Stimulated activated CD8-positive, alpha-beta memory T cell treated with anti-CD3 and anti-CD28 coated beads, Interleukin-12 subunit alpha, Interleukin-12 subunit beta, amount 100 ng/mL, for 24 hours (primary cell): ENCODE measurements around the gene RNLS.

Experiments
- DNase-seq: peaks from one replicate; pipeline ENCODE4 v3.0.0-alpha.2; 2020; ENCODE audit errors: extremely low read depth

Gene RNLS

DNA sequence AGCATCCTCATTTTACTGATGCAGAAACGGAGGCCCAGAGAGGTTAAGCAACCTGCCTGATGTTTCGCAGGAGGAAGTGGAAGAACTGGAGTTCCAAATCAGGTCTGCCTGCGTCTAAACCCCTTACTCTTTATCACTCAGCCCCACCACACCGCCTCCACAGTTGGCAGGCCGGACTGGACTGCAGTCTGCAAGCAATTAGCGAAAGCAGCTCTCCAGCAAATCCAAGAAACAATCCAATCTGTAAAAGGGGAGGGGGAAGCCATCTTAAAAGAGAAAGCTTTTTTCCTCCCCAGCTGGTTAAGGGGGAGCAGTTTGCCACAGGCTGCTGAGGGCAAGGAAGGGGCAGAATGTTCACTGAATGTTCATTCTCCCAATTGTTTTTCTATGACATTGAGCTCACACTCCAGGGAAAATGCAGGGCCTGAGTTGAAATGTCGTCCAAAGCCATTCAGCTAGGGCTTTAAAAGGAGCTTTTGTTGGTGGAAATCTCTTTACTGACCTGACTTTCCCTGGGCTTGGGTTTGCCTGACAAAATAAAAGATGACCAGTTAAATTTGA lies 350.1 kb downstream of the RNLS start:
- no peak for DNase-seq

DNA sequence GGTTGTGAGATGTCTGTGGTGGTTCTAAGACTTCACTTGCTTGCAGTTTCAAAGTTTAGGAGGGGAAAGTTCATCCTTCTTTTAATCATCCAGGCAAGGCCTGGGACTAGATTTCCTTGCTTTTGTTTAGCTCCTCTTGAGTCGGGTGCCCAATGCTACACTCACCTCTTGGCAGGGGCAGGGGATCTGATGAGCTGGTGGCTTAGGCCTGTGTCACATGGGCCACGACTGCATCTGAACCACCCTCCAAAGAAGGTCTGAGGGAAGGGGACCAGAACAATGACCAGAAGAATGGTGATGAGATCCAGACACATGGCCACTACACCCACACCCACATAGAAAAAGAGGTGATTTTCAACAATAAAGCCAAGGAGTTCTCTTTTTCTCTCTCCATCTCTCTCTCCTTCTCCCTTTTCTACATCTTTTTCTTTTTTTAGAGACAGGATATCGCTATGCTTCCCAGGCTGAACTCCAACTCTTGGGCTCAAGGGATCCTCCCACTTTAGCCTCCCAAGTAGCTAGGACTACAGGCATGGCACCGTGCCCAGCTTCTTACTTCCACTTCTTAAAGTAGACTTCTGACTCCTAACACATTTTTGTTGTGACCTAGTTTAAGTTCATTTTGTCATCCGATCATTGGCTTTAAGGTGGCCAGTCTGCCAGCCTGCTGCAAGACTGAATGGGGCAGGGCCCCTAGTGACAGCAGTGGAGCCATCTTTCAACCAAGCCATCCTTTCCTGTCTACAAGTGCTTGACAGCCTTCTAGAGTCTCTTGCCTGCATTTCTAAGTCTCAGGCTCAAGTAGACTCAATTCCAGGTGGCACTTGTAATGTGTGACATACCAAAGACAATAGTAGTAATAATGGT lies 350.9 kb downstream of the RNLS start:
- DNase-seq = no peak

GRCh38 chr10:88230251-88230650 lies 352.9 kb downstream of the RNLS start:
- DNase-seq = no peak

GRCh38 chr10:88228130-88228529 lies 355.0 kb downstream of the RNLS start:
- no peak for DNase-seq

GRCh38 chr10:88227342-88228018 lies 355.6 kb downstream of the RNLS start:
- DNase-seq = no peak

DNA sequence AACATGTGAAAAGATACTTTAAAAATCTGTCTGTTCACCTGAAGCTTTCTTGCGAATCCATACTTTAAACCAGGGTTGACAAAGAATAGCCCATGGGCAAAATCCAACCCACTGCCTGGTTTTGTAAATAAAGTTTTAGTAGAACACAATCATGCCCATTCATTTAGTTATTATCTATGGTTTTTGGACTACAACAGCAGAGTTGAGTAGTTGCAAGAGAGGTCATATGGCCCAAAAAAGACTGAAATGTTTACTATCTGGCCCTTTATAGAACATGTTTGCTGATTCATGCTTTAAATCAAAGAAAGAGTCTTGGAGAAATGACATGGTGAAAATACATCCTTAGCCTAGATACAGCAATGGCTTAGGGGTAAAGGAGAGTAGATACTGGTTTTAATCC lies 356.2 kb downstream of the RNLS start:
- no peak for DNase-seq

DNA sequence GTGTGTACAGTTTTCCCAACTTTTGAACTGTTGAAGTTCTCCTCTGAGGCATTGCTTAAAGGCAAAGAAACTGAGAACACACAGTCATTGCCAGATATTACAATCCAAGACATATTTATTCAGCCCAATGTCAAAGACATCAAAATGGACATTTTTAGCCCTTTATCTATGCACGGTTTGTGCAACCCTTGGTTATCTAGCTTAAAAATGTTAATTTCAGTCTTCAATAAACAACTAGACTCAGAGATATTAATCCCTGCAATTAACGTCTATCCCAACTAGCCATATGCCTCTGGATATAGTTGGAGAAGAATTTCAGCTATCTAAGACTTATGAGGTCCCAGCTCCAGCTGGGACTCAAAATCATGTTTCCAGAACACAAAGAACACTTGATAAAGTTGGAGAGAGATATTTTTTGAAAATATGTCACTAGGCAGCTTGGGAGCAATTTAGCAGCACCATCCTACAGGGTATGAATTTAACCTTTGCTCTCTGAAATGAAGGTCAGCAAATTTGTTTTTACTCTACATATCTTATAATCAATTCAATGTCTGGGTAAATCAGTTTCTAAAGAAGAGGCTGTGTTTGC lies 357.0 kb downstream of the RNLS start:
- no peak for DNase-seq
